NCI-H82 treated with DMSO at 0.1 percent for 48 hours (cell line): Measurements from ENCODE around the gene OTOGL.
"Not testable (repeated sequence)": the region's sequence is repeated elsewhere in the genome, so short reads cannot be mapped to it uniquely, and the experiment has no call there.

Experiments used
- DNase-seq: peaks from one replicate; lab custom pipeline; 2025; ENCODE audit not compliant: unreplicated experiment; lab: John Stamatoyannopoulos, UW

Gene OTOGL

GRCh38 chr12:80213871-80214270 lies 114.5 kb downstream of the OTOGL start:
- no peak for DNase-seq

- DNase-seq, result peak; percentile 29
Measured at GRCh38 chr12:80217011-80217535, 117.7 kb downstream of the OTOGL start.

GRCh38 chr12:80218925-80219324 lies 119.6 kb downstream of the OTOGL start:
- not testable (repeated sequence) for DNase-seq

- no peak for DNase-seq
Measured at GRCh38 chr12:80219345-80219744, 120.0 kb downstream of the OTOGL start.

- DNase-seq, result no peak
Measured at GRCh38 chr12:80222261-80222660, 122.9 kb downstream of the OTOGL start.

GRCh38 chr12:80226576-80226975 lies 127.2 kb downstream of the OTOGL start:
- DNase-seq, result no peak

GRCh38 chr12:80227904-80228303 lies 128.6 kb downstream of the OTOGL start:
- DNase-seq, result not testable (repeated sequence)

- peak; percentile 28 for DNase-seq
Measured at GRCh38 chr12:80230068-80230467, 130.7 kb downstream of the OTOGL start.

GRCh38 chr12:80232837-80233236 lies 133.5 kb downstream of the OTOGL start:
- no peak for DNase-seq

- no peak for DNase-seq
Measured at GRCh38 chr12:80233926-80234325, 134.6 kb downstream of the OTOGL start.

- no peak for DNase-seq
Measured at GRCh38 chr12:80234667-80235066, 135.3 kb downstream of the OTOGL start.

- no peak for DNase-seq
Measured at GRCh38 chr12:80235944-80236343, 136.6 kb downstream of the OTOGL start.

GRCh38 chr12:80239867-80240266 lies 140.5 kb downstream of the OTOGL start:
- DNase-seq, result no peak

GRCh38 chr12:80241576-80242273 lies 142.4 kb downstream of the OTOGL start:
- DNase-seq, result no peak

GRCh38 chr12:80242321-80242720 lies 143.0 kb downstream of the OTOGL start:
- no peak for DNase-seq

- DNase-seq, result not testable (repeated sequence)
Measured at GRCh38 chr12:80249581-80249980, 150.2 kb downstream of the OTOGL start.

- no peak for DNase-seq
Measured at GRCh38 chr12:80257920-80258319, 158.6 kb downstream of the OTOGL start.

GRCh38 chr12:80260269-80260668 lies 160.9 kb downstream of the OTOGL start:
- DNase-seq, result no peak

- DNase-seq, result no peak
Measured at GRCh38 chr12:80261403-80261802, 162.1 kb downstream of the OTOGL start.

GRCh38 chr12:80262346-80262745 lies 163.0 kb downstream of the OTOGL start:
- DNase-seq, result no peak

GRCh38 chr12:80262771-80263170 lies 163.4 kb downstream of the OTOGL start:
- no peak for DNase-seq

- DNase-seq, result no peak
Measured at GRCh38 chr12:80264386-80264785, 165.0 kb downstream of the OTOGL start.

GRCh38 chr12:80264891-80265290 lies 165.6 kb downstream of the OTOGL start:
- no peak for DNase-seq
